Vagina (tissue), 2 donors: Measurements from ENCODE around the gene ANO6. TPM values are rescaled to one million over a fixed set of nuclear protein-coding genes. Genes with fewer than 3 reads are reported as not detected.

Experiments
- DNase-seq, 2 donors: peaks; one replicate each; pipeline ENCODE4 v3.0.0-alpha.2; 2017; ENCODE audit errors: extremely low spot score in 2 of 2
- H3K27ac ChIP-seq: fragments of 200-600 bp; sonication (generic); one replicate; pipeline ENCODE4 v1.5.1; 2019
- H3K27me3 ChIP-seq: fragments of 200-600 bp; sonication (generic); one replicate; pipeline ENCODE4 v1.5.1; 2019
- H3K36me3 ChIP-seq, 2 donors: fragments of 200-600 bp; sonication (generic); one replicate each; pipeline ENCODE4 v1.5.1; 2017 to 2019
- H3K4me1 ChIP-seq: fragments of 200-600 bp; sonication (generic); one replicate; pipeline ENCODE4 v1.5.1; 2019
- H3K4me3 ChIP-seq, 2 donors: fragments of 200-600 bp; sonication (generic); 1 replicate in 1 of 2; 2 replicates in 1 of 2; pipeline ENCODE4 v1.5.1; 2016 to 2019
- H3K9me3 ChIP-seq: fragments of 200-600 bp; sonication (generic); one replicate; pipeline ENCODE4 v1.5.1; 2019
- POLR2A ChIP-seq, 2 donors: fragments of 450-650 bp; IDR thresholded peaks; one replicate each; pipeline ENCODE4 v1.6.1; 2017; ENCODE audit warnings: antibody characterized with exemption in 2 of 2, mild to moderate bottlenecking in 2 of 2, moderate library complexity in 2 of 2
- POLR2AphosphoS5 ChIP-seq, 2 donors: sonication (generic); formaldehyde crosslinking; IDR thresholded peaks; one replicate each; pipeline ENCODE4 v1.9.0; 2017; ENCODE audit warnings: antibody characterized with exemption in 2 of 2, mild to moderate bottlenecking in 2 of 2, low read depth in 1 of 2; ENCODE audit not compliant: insufficient read depth in 1 of 2
- intact Hi-C: fragments of 100-400 bp; cut with DNase I; formaldehyde crosslinking; loops from one replicate; pipeline ENCODE4 v1.15.1; 2023
- total RNA-seq: library from RNA; depleted of rRNA; stranded (reverse); fragments of >200 nt; gene quantifications from one replicate; pipeline ENCODE4 v1.2.3, GENCODE V29; 2016
- TF ChIP-seq, protein P1 (sequence below), 3 experiments: fragments of 450-650 bp in 2 of 3; fragments of 200-600 bp in 1 of 3; sonication (generic) in 1 of 3; IDR thresholded peaks; one replicate each; pipeline ENCODE4 v1.5.1; 2017 to 2019; ENCODE audit warnings: antibody characterized with exemption in 3 of 3, mild to moderate bottlenecking in 2 of 3, moderate library complexity in 2 of 3

The ANO6 gene
- total RNA-seq, 1 donor from 2014 or later = 48.4 TPM

DNA sequence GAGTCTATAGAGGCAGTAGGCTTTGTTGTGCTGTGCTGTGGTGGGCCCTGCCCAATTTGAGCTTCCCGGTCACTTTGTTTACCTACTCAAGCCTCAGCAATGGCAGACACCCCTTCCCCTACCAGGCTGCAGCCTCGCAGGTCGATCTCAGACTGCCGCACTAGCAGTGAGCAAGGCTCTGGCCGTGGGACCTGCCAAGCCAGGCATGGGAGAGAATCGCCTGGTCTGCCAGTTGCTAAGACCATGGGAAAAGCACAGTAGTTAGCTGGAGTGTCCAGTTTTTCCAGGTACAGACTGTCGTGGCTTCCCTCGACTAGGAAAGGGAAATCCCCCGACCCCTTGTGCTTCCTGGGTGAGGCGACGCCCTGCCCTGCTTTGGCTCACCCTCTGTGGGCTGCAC, 26.3 kb downstream of the ANO6 start:
- no peak overlapping the region for H3K27ac ChIP-seq
- H3K9me3 ChIP-seq = no peaks in the 10 kb centered on the region
- peaks cover 19% of the 10 kb centered on the region for H3K4me1 ChIP-seq
- intact Hi-C loops = no loop called here
- DNase-seq = no peak
- no peaks in the 10 kb centered on the region for H3K36me3 ChIP-seq
- no peaks in the 10 kb centered on the region for H3K27me3 ChIP-seq
- no peak for TF ChIP-seq POLR2AphosphoS5 (IDR thresholded peaks at IDR 0.05; ENCODE audit: insufficient read depth in 1 of 2, low read depth in 1 of 2)
- TF ChIP-seq, protein P1, sequence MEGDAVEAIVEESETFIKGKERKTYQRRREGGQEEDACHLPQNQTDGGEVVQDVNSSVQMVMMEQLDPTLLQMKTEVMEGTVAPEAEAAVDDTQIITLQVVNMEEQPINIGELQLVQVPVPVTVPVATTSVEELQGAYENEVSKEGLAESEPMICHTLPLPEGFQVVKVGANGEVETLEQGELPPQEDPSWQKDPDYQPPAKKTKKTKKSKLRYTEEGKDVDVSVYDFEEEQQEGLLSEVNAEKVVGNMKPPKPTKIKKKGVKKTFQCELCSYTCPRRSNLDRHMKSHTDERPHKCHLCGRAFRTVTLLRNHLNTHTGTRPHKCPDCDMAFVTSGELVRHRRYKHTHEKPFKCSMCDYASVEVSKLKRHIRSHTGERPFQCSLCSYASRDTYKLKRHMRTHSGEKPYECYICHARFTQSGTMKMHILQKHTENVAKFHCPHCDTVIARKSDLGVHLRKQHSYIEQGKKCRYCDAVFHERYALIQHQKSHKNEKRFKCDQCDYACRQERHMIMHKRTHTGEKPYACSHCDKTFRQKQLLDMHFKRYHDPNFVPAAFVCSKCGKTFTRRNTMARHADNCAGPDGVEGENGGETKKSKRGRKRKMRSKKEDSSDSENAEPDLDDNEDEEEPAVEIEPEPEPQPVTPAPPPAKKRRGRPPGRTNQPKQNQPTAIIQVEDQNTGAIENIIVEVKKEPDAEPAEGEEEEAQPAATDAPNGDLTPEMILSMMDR (IDR thresholded peaks at IDR 0.05) = no peak
- no peak for TF ChIP-seq POLR2A (IDR thresholded peaks at IDR 0.05)
- H3K4me3 ChIP-seq = no peak overlapping the region

DNA sequence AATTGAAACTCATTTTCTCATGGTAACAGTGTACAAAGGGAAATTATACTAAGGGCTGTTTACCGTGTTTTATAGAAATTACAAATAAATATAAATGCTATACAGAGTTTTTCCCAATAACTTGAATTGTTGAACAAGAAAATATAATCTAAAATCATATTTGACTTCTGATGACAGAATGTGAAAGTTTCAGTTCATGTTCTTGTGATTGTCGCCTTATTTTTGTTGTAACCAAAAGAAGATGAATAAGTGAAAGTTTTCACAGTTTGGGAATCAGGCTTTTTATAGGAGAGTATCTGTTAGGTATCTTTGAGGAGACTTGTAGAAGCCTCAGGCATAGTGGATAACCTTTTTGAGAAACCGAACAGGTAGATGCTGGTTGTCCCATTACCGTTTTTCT, 28.1 kb downstream of the ANO6 start:
- H3K27ac ChIP-seq = no peak overlapping the region
- DNase-seq = no peak
- H3K9me3 ChIP-seq = no peaks in the 10 kb centered on the region
- H3K4me1 ChIP-seq = peaks cover 19% of the 10 kb centered on the region
- intact Hi-C loops = no loop called here
- H3K36me3 ChIP-seq = no peaks in the 10 kb centered on the region
- H3K4me3 ChIP-seq = no peak overlapping the region
- TF ChIP-seq POLR2AphosphoS5 (IDR thresholded peaks at IDR 0.05; ENCODE audit: insufficient read depth in 1 of 2, low read depth in 1 of 2) (no peak), POLR2A (IDR thresholded peaks at IDR 0.05) (no peak)
- TF ChIP-seq, protein P1 (IDR thresholded peaks at IDR 0.05) = no peak
- H3K27me3 ChIP-seq = no peaks in the 10 kb centered on the region

GRCh38 chr12:45244561-45245343, 28.9 kb downstream of the ANO6 start:
- no peak for TF ChIP-seq POLR2A (IDR thresholded peaks at IDR 0.05)
- TF ChIP-seq, protein P1 (IDR thresholded peaks at IDR 0.05) = no peak
- no peak for TF ChIP-seq POLR2AphosphoS5 (IDR thresholded peaks at IDR 0.05; ENCODE audit: insufficient read depth in 1 of 2, low read depth in 1 of 2)
- Histone ChIP-seq H3K9me3 (no peaks in the 10 kb centered on the region), H3K27me3 (no peaks in the 10 kb centered on the region), H3K4me3 (no peak overlapping the region), H3K4me1 (peaks cover 19% of the 10 kb centered on the region), H3K27ac (no peak overlapping the region), H3K36me3 (no peaks in the 10 kb centered on the region)
- intact Hi-C loops = no loop called here
- no peak for DNase-seq

DNA sequence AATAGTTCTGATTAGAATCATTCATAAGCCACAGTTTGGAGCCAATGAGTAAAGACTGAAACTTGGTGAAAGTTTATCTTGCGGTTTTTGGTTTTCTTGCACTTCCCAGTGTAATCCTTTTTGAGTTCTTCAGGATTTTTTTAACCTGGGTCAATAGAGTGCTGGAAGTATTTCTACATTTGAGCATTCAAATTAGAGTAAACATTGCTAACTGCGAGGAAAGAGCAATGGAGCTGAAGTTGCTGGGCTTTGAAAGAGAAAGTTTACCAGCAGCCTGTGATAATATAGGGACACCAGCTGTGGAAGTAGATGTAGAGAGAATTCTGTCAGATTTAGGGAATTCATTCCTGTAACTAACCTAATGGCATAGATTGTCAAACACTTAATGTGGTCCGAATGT, 30.3 kb downstream of the ANO6 start:
- Histone ChIP-seq H3K27ac (no peak overlapping the region), H3K36me3 (no peaks in the 10 kb centered on the region), H3K4me3 (no peak overlapping the region), H3K4me1 (peaks cover 19% of the 10 kb centered on the region), H3K9me3 (no peaks in the 10 kb centered on the region), H3K27me3 (no peaks in the 10 kb centered on the region)
- no peak for DNase-seq
- TF ChIP-seq POLR2A (IDR thresholded peaks at IDR 0.05) (no peak), POLR2AphosphoS5 (IDR thresholded peaks at IDR 0.05; ENCODE audit: insufficient read depth in 1 of 2, low read depth in 1 of 2) (no peak)
- TF ChIP-seq, protein P1 (IDR thresholded peaks at IDR 0.05) = no peak
- intact Hi-C loops = no loop called here

DNA sequence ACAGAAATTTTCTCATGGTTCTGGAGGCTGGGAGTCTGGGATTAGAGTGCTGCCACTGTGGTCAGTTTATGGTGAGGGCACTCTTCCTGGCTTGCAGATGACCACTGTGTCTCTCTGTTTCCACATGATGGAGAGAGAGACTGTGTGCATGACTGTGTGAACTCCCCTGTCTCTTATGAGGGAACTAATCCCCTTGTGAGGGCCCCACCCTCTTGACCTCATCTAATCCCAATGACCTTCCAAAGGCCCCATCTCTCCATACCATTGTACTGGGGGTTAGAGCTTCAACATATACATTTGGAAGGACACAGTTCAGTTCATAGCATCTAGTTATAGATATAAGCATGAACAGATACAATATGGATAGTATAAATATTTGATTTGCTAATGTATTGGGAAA, 31.7 kb downstream of the ANO6 start:
- Histone ChIP-seq H3K27ac (no peak overlapping the region), H3K4me3 (no peak overlapping the region), H3K36me3 (no peaks in the 10 kb centered on the region), H3K4me1 (peaks cover 19% of the 10 kb centered on the region), H3K9me3 (no peaks in the 10 kb centered on the region), H3K27me3 (no peaks in the 10 kb centered on the region)
- TF ChIP-seq POLR2AphosphoS5 (IDR thresholded peaks at IDR 0.05; ENCODE audit: insufficient read depth in 1 of 2, low read depth in 1 of 2) = no peak
- no peak for TF ChIP-seq POLR2A (IDR thresholded peaks at IDR 0.05)
- TF ChIP-seq, protein P1 (IDR thresholded peaks at IDR 0.05) = no peak
- intact Hi-C loops = no loop called here
- DNase-seq = no peak
